Endometrial microvascular endothelial cells (primary cell): ENCODE measurements around the gene NPBWR2. TPM values are rescaled to one million over a fixed set of nuclear protein-coding genes. Genes with fewer than 3 reads are reported as not detected.

ENCODE experiments used
- in situ Hi-C: cut with HindIII; loops from 2 replicates; pipeline ENCODE4 v1.10.0; 2017; ENCODE audit warnings: low sequenced_read_pairs, low pct_unique_long_range_greater_than_20kb; ENCODE audit errors: inconsistent ontology term
- total RNA-seq: library from RNA; depleted of rRNA; stranded (reverse); fragments of >200 nt; gene quantifications from one replicate; pipeline ENCODE4 v1.2.3, GENCODE V29; 2015; ENCODE audit errors: inconsistent ontology term

Gene NPBWR2
- total RNA-seq, 1 donor from 2014 or later = not detected

DNA sequence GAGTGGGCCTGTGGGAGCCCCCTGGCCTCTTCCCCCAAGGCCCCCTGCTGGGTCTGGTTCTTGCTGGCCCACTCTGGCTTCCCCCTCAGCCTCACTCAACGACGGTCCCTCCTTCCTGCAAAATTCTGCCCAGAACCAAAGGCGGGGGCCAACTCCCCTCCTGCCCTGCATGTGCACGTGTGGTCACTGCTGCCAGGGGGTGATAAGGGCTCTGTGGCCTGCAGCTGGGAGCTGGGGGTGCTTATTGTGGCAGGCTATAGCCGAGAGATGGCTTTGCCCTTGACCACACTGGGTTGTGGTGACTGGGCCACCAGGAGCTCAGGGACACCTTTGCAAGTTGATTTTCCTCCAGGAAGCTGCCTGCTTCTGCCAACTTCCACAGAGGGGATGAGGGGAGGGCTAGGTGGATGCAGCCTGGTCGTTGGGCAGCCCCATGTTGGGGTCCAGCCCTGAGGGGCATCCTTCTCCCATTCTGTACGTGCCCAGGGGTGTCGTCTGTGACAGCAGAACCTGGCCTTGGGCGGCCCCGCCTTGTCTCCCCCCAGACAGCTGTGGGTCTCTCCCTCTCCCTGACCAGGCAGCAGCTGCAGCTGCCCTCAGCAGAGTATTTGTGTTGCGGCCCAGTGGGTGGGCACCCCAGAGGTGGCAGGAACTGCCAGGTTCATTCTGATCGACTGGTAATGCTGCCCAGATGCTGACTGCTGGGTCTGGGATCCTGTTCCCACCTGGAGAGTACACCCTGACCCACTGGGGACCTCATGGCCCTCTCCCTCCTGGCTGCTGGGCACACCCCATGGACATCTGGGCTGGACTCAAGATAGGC is 38.8 kb downstream of the NPBWR2 start:
- in situ Hi-C loops = no loop called here

DNA sequence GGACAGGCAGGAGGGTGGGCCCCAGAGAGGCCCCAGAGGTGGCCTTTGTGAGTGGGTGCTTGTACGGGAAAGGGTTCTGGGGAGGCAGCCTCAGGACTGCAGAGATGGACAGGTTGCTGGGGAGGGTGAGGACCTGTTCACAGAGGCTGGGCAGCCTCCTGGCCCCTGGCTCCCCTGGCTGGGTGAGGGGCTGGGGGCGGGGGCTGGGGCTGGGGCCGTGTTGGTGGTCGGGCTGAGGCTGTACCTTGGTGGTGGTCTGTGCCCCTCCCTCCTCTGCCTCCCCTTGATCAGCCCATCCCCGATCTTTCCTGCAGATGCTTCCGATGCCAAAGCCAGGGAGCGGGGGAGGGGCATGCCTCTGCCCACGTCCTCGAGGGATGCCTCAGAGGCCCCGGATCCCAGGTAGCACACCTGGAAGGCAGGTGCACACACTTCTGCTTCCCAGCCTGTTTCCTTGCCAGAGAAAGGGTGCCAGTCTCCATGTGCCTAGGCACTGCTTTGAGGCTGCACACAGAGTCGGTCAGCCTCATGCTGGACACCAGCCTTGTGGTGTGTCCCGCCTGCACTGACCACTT is 39.5 kb downstream of the NPBWR2 start:
- in situ Hi-C loops = no loop called here

DNA sequence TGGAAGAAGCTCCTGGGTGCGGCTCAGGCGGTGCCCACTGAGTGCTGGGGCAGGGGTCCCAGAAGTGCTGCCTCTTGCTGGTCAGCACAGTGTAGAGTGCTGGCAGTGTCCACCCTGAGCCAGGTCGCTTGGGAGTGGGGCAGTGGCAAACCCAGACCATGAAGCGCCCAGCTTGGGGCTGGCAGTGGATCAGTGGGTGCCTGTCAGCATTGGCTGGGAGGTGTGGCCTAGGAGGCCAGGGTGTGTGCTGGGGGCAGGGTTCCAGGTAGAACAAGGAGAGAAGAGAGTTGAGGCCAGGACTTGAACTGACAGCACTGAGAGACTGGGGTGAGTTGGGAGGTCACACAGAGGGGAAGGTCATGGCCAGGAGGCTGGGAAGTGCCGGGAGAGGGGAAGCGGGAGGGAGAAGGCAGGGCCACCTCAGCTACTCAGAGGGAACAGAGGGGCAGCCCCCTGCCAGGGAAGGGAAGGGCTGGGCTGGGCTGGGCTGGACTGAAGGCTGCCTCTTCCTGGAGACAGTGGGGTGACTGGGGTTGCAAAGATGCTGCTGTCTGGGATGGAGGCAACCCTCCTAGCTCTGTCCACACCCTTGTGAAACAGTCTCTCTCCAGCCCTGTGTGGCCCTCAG is 40.2 kb downstream of the NPBWR2 start:
- in situ Hi-C loops = no loop called here

DNA sequence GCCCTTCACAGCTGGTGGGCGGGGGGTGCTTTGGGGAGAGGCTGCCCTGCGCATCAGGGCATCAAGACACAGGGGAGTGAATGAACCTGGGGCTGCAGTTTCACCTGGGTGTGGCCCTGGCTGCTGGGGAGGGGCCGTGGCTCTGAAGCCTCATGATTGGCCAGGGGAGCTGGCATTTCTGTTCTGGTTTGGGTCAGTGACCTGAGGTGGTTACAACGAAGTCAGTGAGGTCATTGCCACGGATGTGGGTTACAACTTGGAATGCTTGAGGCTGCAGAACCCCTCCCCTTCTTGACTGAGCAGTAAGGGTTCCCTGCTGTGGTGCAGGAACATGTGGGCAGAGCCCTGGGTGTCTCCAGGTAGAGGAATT is 41.4 kb downstream of the NPBWR2 start:
- in situ Hi-C loops = no loop called here

DNA sequence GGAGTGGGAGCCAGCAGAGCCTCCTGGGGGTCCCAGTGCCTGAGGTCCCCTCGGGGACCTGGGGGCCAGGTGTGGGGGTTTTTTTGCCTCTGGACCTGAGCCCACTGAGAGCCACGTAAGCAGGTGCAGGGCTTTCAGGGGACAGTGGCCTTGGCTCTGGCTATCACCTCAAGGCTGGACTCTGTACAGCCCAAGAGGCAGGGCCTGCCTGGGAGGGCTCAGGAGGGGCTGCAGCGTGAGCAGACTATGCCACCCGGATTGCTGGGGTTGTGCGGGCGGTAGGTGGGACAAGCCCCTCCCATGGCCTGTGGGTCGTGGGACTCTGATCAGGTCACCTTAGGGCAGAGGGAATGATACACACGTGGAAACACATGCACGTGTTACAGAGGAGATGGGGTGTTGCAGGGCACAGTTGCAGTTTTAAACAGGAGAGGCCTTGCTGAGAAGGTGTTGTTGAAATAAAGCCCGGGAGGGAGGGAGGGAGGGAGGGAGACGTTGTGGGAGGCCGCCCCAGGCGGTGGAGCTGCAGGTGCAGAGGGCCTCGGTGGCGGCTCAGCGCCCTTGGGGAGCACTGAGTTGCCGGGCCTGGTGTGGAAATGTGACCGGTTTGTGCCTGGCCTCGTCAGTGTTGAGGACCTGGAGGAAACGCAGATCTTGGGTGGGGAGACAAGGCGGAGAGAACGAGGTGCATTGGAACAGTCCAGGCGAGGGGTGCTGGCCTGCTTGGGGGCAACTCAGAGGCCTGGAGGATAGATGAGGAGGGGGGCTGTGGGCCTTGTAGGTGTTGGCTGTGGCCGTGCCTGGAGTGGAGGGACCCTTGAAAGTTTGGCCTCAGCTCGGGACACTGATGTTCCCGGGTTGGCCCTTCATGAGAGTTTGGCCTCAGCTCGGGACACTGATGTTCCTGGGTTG is 42.0 kb downstream of the NPBWR2 start:
- in situ Hi-C loops = no loop called here

DNA sequence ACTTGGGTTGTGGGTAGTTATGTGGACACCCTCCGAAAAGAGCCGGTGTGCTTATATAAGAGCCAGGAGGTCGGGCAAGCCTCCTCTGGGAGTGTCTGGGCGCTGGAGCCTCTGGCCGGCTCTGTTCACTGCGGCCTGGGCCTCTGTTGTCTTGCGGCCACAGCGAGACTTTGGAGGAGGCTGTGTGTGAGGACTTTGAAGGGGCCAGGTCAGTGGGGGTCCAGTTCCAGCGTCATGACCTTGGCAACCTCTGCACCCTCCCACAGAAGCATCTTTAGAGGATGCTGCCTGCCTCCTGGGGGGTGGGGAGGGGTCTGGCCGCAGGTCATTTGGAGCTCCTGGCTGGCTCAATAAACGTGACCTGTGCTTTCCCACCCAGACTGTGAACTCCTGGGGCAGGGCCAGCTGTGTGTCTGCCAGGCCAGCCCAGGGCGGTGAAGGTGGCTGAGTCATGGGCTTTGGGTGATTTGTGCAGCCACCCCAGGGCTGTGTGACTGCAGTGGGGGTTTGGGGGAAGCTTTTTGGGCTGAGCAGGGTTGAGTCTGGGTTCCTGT is 43.1 kb downstream of the NPBWR2 start:
- in situ Hi-C loops = no loop called here

DNA sequence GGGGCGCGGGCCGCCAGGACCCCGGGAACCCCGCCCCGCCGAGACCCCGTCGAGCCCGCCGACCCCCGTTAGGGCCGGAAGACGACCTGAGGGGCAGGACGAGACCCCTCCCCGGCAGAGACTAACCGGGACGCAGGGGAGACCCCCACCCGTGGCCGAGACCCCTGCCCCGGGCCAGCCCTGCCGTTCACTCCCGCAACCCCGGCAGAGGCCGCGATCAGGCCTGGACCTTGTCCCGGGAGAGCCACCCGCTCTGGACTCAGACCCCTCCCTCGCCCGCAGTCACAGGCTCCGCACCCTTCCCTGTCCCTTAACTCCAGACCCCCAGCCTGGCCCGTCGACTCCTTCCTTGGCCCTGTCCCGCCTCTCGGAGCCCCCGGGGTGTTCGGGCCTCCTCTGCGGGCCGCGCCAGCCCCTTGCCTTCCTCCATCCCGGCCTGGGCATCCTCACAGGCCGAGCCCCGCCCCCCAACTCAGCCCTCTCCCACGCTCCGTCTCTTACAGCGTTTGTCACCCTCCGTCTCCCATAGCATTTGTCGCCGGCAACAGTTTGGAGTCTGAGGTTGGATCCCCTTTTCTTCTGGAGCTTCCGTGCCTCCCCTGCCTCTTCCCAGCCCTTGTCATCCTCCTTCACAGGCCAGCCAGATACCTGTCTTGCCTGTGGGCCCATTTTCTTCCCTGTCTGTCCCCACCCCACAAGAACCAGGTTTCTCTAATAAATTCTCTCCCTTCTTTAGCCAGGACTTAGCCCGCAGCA is 43.8 kb downstream of the NPBWR2 start:
- in situ Hi-C loops = no loop called here

DNA sequence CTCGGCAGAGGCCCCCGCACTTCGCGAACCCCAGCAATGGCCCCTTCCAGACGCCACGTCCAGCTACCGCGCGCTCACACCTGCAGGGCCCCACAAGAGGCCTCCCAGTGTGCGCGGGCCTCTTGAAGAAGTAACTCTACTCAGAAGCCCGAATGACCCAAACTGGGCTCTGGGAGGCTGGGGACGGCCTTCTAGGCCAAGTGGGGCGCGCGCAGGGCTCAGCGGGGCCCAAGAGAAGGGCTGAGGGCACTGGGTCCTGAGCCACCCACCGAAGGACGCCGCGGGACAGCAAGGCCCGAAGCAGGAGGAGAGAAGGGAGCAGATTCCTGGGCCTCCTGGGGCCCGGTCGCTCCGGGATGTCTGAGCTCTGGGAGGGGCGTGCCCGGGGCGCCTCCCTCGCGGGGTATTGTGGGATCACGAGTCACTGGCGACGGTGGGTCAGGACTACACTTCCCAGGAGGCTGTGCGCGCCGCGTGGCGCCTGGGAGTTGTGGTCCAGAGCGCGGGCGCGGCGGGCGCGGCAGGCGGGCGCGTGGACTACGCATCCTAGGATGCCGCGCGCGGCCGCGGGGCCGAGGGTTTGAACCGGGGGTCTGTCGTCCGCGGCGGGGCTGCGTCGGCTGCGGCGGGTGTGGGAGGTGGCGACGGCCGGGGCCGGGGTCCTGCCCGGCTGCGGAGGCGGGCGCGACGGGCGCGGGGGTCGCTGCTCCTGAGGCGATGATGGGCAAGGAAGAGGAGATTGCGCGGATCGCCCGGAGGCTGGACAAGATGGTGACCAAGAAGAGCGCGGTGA is 44.6 kb downstream of the NPBWR2 start, which contains the start of gene TCEA2:
TCEA2 (plus strand) TSS at position 603 of the 793 bp plus-strand sequence; CDS start at position 718, 115 bp downstream.
- in situ Hi-C loops = no loop called here

DNA sequence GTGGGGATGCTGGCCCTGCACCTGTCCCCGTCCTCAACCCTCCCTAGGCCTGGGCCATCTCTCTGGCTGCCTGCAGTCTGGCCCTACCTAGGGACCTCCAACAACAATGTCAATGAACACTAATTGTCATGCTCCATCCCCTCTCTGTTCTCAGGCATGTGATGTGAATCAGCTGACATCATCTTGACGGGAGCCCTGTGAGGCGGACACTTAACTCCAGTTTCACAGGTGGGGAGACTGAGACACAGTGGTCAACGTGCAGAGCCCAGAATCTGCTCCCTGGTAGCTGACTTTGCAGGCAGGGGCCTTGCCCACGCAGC is 45.1 kb downstream of the NPBWR2 start:
- in situ Hi-C loops = no loop called here

DNA sequence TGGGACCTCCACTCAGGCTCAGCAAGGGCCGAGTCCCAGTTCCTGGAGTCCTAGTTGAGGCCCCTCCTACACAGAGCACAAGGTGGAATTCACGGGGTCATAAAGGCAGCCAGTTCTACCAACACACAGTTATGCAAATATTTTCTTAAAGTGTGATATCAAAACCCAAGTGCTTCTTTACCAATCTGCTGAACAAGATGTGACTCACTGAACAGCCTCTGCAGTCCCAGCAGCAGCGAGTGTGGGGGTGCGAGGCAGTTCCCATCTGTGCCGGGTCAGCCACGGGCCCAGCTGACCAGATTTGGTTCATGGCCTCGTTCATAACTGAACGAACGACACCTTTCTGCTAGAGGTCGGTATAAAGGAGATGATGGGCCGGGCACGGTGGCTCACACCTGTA is 48.8 kb downstream of the NPBWR2 start:
- in situ Hi-C loops = no loop called here

DNA sequence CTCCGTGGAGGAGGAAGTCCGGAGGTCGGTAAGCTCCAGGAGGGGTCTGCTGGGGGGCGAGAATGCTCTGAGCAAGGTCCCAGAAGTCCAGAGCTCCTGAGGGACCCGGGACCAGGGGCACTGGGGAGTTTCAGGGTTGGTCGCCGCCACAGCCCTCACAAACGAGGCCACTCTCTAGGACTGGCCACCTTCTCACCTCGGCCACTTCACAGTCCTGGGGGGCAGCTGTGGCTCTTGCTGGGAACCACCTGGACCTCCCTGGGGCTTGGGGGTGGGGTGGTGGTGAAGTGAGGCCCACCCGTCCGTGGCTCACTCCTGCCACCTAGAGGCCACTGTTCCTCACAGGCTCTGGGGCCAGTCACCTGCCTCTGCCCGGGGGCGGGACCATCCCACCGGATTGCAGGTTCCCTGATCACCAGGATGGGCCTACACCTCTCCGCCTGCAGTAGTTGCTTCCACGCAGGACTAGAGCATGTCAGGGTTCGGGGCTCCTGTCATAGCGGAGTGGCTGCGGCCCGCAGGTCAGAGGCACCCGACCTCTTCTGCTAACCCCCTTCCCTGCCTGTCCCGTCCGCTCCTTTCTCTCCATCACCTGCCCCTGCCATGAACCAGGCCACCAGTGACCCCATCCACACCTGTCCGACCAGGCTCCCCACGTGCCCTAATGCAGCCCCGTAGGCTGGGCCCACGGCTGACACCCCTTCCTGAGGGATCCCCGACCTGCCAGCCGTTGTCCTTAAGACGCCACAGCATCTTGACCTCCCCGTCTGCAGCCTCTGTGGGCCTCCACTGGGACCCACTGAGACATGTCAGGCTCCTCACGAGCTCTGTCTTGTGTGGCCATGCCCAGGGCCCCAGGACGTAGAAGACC is 49.5 kb downstream of the NPBWR2 start:
- in situ Hi-C loops = no loop called here

DNA sequence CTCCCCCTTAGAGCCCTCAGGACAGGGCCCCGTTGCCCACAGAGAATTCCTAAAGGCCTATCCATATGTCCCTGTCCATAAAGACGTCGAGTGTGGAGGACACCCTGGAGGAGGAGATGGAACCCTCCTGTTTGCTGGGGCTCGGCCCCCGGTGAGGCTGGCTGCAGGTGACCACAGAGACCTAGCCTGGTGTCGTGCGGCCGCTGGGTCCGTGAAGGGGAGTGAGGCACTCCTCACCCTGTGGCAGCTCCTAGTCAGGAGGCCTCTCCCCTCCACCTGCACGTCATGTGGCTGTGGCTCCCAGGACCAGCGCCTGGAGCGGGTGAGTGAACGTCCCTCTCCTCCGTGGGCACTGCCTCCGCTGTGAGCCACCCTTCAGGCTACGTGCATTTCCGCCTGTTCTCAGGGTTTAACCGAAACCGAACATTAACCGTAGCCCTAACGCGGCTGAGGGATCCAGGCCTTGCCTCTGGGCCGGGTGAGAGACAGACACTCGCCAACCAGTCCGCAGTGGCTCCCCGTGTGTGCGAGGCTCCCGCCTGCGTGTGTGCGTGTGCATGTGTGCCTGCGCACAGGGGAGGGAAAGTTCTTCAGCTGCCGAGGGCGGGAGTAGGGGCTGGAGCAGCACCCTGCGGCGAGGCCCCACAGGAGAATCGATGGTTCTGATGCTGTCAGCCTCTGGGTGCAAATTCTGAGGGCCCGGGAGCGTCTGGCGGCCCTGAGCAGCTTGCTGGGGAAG is 50.3 kb downstream of the NPBWR2 start:
- in situ Hi-C loops = no loop called here

DNA sequence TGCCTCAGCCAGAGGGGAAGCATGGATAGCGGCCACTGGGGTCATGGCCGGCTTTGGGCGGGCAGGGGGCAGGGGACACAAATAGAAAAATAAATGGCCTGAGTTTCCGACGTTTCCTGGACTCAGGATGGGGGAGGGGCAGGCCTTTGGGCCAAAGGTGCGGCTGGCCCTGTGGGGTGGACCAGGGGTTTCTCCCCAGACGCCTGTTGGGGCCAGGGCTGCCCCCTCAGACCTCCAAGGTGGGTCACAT is 50.8 kb downstream of the NPBWR2 start:
- in situ Hi-C loops = no loop called here

DNA sequence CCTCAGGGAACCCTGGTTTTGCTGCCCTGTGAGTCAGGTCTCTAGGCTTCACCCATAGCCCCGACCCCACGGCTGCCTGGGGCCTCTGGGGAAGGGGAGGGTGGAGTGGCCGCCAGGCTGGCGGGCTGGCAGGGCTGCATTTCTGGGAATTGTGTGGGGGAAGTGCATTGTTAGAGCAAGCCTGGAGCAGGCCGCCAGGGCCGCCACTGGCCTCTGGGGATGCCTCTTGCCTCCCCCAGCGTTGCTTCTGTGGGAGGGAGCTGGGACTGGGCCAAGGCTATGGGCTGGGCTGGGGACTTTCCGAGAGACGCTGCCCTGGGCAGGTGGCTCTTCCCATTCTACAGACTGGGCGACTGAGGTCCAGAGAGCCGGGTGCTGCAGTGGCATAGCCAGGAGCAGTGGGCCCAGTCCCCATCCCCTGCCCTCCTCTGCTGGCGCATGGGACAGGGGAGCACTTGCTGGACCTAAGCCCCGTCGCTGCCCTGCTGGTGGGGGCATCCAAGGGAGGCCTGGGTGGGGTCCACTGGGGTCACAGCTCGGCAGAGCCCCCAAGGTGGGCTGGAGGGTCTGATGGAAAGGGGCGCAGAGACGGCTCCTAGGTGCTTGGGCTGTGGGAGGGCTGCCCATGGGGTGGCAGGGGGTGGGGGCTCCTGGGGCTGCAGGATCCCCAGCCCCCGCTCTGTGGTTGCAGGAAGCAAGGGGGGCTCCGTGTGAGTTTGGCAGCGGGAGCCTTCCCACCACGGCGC is 51.3 kb downstream of the NPBWR2 start:
- in situ Hi-C loops = no loop called here

DNA sequence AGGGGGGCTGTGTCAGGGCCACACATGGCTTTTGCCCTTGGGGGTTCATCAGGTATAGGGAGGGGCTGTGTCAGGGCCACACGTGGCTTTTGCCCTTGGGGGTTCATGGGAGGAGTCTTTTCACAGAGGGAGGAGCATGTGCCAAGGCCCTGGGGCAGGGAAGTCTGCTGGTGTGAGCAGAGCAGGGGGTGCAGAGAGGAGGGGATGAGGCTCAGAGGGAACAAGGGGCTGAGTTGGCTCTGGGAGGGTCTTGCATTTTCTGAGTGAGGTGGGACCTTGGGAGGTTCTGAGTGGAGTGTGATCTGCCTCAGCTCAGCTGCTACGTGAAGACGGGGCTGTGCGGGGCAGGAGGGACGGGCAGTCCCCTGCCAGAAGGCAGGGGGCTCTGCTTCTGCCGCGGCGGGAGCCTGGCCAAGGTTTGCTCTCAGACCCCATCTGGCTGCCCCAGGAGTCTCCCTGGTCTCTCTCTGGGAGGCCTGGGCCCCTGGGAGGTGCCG is 51.9 kb downstream of the NPBWR2 start:
- in situ Hi-C loops = no loop called here
